Ishikawa (cell line): ENCODE data around the gene IMPA2.

Source experiments
- CREB1 ChIP-seq: IDR thresholded peaks from 2 replicates; pipeline ENCODE4 v1.6.1; 2012; ENCODE audit warnings: low read depth
- EP300 ChIP-seq: IDR thresholded peaks from 2 replicates; pipeline ENCODE4 v1.6.1; 2012; ENCODE audit warnings: borderline replicate concordance
- NFIC ChIP-seq: IDR thresholded peaks from 2 replicates; pipeline ENCODE4 v1.6.1; 2012
- TAF1 ChIP-seq: IDR thresholded peaks from 2 replicates; pipeline ENCODE4 v1.6.1; 2012; ENCODE audit warnings: low read depth, mild to moderate bottlenecking
- YY1 ChIP-seq: IDR thresholded peaks from 2 replicates; pipeline ENCODE4 v1.6.1; 2012; ENCODE audit warnings: low read depth

DNA sequence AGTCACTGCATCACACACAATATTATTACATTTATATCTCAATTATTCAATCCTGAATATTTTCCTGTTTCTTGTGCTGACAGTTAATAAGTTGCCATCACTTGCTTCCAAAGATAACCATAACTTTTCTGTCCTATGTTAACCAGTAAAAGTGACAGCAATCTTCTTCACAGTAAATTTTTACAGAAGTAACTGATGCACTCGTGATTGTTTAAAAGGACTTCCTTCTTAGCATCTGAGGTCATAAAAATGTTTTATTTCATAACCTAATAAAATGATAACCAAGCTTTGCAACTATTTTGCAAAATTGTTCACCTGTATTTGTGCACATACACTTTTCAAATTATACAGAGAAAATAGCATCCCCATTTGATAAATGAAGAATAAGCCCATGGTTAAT lies 91.7 kb downstream of the IMPA2 start:
- TF ChIP-seq NFIC (no peak), CREB1 (no peak), TAF1 (no peak), YY1 (no peak), EP300 (no peak)
